Measurements from ENCODE around the gene KCNIP3.
"Not testable (repeated sequence)": the region's sequence is repeated elsewhere in the genome, so short reads cannot be mapped to it uniquely, and the experiment has no call there.

KCNIP3 gene

GRCh38 chr2:95296880-95297487, at the start of gene KCNIP3:
Gene KCNIP3, plus strand, starts transcription at chr2:95297347. Its CDS starts 92 bp downstream, at chr2:95297439.
- DNase-seq (ENCODE audit: low read depth): no peak

GRCh38 chr2:95258271-95258670, 38.9 kb upstream of the KCNIP3 start:
- DNase-seq (ENCODE audit: low read depth): no peak

DNA sequence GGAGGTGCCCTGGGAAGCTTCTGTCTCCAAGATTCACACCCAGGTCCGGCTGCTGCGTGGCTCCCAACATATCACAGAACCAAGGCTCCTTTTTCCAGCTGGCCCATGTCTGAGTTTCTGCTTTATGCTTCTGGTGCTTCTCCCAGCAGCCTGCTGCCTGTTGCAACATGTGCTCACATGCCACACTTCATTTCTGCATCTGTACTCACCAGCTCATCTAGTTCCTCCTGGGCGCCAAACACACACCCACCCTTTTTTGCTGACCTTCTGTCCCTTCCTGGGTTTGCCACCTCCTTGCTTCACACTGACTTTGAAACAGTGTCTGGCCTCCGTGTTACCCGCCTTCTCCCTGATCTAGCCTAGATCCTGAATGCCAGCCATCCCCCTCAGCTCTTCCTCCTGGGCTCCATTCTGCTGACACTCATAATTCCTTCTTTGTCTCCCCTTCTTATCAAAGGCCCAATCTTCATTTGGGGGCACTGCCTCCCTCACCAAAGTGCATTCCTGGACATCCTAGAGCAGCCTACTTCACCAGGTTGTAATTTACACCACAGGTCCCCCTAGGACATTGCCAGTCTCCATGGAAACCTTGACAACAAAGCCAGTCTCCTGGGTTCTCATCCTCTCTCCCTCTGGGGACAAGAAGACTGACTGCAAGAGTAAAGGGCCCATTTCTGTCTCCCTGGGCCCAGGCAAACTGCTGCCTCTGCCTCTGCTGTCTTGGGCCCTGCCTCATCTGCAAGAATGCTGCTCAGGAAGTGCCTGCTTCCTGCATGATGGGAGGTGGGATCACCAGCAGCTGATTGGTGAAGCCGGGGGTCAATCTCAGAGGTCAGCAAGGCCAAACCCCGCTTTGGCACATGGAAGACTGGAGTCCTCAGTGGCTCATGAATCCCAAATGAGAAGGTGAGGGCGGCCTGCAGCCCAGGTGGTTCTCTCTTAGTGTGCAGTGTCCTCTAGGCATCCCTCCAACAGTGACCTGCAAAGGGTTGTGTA, 36.8 kb upstream of the KCNIP3 start:
- no peak for DNase-seq (ENCODE audit: low read depth)

DNA sequence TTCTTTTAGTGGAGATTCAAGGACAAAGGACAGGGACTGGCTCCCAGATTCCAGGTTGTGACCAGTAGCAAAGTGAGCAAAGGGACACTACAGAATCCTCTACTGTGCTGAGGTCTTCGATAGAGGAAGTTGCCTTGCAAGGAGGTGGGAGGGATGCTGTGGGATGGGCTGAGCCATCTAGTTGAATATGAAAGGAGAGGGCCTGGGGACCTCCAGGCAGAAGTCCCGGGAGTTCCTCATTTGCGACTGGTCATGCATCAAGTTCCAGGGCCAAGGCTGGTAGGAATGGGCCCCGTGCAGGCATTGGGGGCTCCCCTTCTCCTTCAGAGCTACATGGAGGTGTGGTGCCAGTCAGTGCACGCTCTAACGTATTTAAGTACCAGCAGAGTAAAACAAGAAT, 35.5 kb upstream of the KCNIP3 start:
- DNase-seq (ENCODE audit: low read depth): no peak

- no peak for DNase-seq (ENCODE audit: low read depth)
Measured at GRCh38 chr2:95262896-95263542, 34.1 kb upstream of the KCNIP3 start.

DNA sequence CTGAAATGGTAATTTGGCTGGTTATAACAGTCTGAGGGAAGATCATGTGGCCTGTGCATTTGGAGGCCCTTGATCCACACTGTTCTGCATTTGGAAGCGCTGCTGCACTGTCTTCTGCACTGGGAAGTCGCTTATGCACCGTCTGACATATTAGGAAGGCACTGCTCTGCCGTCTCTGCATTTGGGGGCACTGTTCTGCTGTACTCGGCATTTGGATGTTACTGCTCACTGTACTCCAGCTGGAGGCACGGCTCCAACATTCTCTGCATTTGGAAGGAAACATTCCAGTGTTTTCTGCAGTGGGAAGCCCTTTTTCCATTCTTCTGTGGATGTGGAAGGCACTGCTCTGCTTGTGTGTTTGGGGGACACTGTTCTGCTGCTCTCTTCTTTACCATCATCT, 32.5 kb upstream of the KCNIP3 start:
- no peak for DNase-seq (ENCODE audit: low read depth)

DNA sequence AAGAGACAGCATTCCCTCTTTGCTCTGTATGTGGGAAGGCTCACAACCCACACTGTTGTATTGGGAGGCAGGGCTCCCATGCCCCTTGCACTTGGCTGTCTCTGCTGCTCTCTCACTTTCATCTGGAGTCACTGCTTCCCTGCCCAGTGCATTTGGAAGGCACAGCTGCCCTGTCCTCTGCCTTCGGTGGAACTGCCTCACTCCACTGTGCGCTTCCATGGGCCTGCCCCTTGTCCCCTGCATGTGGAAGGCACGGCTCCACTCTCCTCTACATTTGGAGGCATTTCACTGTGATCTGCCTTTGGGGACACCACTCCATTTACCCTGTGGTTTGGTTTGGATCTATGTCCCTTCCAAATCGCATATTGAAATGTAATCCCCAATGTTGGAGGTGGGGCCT, 32.0 kb upstream of the KCNIP3 start:
- no peak for DNase-seq (ENCODE audit: low read depth)

DNA sequence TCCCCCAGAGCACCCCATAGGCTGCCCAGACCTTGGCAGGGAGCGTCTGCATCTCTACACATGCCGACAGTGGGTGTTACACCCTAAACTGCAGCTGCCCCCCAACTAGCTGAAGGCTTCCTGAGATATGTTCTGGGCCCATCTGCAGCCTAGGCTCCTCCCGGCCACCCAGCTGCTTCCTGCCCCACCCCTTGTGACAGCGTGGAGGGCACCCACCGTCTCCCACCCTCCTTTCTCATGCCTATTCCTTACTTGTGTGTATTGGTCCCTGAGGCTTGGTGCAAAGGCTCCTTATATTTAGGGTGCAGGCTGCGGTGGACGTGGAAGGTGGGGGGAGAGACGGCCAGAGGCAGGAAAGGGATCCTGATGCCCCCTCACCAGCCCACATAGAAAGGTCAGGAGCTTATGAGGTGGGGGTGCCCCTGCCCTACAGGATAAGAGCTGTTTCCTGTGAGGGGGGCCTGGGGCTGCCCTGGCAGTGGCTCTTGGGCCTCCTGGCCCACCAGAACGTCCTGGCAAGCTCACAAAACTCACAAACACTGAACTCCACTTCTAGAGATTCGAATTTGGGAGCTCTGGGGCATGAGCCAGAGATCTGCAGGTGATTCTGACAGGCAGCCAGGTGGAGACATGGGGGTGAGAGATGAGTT, 30.2 kb upstream of the KCNIP3 start:
- DNase-seq (ENCODE audit: low read depth): no peak

GRCh38 chr2:95267458-95268210, 29.5 kb upstream of the KCNIP3 start:
- DNase-seq (ENCODE audit: low read depth): no peak

DNA sequence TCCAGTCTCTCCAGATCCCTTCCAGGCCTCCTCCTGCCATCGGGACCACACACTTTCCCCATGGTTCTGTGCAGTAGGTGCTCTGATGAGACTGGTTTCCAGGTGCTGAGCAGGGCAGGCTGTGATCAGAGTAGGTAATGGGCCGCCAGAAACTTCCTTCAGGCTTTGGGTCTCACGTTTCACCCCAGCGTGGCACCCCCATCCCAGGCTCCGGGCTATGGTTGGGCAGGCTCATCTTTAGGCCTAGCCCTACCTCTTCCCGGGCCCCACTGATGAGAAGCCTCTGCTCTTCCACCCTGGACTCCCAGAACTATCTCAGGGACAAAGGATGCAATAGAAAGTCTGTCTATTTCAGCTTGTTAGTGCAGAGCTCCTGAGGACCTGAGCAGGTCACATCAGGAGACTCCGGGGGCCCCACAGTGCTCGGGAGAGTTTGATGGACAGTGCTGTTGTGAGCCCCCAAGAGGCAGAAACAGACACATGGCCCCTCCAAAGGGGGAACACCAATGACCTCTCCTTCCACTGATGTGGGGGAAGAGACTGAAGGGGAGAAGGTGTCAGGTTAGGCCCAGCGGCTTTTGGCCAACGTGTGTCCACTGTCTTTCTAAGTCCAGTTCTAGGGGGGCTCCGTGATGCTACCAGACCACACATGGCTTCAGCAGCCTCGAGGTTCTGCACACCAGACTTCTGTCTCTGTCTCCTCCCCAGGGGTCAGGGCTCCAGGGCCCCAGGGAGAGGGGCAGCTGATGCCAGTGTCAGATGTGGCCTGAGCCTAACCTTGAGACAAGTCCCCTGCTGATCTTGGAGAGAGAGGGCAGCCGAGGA, 28.7 kb upstream of the KCNIP3 start:
- no peak for DNase-seq (ENCODE audit: low read depth)

DNA sequence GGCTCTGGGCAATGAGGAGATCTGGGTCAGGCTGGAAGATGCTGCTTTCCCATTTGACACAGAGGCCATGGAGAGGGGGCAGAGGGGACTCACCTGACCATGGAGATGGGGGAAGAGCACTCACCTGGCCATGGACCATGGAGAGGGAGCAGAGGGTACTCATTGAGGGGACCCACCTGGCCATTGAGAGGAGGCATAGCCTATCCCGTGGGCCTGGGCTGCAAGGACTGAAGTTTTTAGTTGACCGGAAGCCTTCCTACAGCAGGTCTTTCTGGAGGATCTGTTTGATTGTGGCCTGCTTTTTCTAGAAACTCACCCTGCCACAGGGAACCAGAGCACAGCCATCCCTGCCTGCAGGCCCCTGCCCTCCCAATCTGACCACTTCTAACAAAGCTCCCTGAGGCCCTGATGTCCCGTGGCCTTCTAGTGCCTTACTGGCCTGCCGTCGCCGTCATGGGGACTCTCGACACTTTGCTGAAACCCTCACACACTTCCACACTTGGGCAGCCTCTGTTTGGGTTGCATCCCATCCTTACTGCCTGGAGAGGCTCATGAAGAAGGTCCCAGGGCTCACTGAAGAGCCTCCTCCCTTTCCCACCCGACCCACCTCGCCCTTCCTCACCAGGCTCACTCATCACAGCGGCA, 28.0 kb upstream of the KCNIP3 start:
- DNase-seq (ENCODE audit: low read depth): no peak

GRCh38 chr2:95269745-95270144, 27.4 kb upstream of the KCNIP3 start:
- not testable (repeated sequence) for DNase-seq (ENCODE audit: low read depth)

DNA sequence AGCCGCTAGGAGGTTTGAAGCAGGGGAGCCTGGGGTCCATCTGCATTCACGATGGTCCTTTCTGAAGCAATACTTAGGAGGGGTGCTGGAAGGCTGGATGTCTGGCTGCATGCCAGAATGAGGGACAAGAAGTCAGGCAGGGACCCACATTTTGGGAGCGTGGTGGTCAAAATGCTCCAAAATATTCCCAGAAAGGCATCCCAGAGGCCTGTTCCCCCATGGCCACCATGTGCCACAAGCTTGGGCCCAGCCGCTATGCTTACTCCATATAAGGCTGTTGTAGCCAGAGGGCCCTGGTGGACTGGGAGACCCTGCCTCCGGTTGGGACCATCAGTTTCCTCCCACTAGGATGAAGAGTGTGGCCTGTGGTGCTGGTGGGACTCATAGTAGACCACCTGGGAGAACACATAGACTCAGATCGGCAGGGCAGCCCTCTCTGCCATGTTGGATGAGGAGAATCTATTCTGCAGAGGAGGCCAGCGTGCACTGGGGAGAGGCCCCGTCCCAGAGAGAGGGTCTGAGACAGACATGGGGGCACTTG, 26.5 kb upstream of the KCNIP3 start:
- no peak for DNase-seq (ENCODE audit: low read depth)

DNA sequence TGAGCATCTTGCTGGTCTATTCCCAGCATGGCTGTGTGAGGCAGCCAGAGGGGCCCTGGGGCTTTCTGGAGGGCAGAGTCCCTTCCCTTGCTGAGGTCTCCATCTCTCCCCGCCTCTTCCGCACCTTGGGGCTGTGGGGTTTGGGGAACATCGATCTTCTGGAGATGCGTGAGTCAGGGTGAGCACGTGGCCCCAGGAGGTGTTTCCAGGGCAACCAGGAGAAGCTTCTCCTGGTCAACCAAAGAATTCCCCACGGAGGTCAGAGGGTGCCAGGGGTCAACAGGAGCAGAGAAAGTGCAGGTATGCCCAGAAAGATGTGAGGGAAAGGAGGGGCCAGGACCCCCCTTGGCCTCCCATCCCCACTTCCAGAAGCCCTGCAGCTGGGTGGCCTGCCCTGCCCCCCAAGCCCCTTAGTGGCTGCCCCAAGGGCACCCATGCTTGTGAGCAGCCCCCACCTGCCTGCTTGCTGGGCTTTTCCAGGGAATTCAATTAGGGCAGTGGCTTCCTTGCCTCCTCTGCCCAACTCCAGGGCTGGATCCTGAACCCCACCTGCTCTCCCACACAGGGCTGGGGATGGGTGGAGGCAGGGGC, 25.7 kb upstream of the KCNIP3 start:
- no peak for DNase-seq (ENCODE audit: low read depth)

GRCh38 chr2:95272299-95272751, 24.8 kb upstream of the KCNIP3 start:
- no peak for DNase-seq (ENCODE audit: low read depth)

DNA sequence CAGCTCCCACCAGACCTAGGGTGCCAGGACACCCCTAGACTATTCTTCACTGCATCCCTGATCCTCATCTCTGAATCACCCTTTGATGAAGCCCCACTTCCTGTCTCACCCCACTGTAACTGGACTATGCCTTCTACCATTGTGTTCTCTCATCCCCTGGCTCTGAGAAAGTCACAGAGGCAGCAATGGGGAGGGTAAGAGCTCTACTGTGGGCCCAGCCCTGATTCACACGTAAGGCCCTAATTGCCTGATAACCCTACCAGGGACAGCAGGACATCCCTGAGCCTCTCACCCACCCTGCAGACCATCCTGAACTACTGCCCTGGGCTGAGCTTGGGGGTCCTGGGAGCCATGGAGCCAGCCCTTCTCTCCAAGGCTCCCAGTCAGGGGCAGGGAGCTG, 24.4 kb upstream of the KCNIP3 start:
- DNase-seq (ENCODE audit: low read depth): no peak

DNA sequence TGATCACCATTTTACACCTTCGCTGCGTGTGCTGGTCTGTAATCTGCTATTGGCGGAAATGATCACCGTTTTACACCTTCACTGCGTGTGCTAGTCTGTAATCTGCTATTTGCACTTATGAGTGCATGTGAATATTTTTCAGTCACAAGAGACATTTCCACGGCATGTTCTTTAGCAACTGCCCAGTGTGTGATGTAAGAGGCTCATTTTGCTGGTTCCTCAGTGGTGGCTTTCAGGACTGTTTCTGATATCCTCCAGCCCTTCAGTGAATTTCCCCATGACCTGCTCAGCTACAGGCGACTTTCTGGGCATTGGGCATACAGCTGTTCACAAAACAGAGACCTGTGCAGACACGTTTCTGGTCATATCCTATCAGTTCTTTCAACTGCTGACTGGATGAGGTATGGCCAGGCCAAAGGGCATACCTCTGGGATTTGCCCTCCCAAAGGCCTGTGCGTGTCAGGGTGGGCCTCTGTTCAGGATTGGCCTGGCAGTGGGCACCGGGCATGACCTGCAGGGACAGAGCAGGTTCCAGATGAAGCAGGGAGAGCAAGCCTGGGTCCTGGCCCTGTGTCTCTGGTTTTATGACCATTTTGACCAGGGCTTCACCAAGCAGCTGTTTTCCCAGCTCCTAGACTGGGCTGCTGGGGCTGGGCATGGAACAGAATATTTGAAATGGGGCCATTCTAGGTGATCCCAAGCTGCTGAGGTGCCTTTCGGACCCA, 23.4 kb upstream of the KCNIP3 start:
- DNase-seq (ENCODE audit: low read depth): no peak

- no peak for DNase-seq (ENCODE audit: low read depth)
Measured at GRCh38 chr2:95274291-95275150, 22.6 kb upstream of the KCNIP3 start, which contains the start of gene PROM2. Gene PROM2, plus strand, starts transcription at chr2:95274449. Its CDS starts 137 bp downstream, at chr2:95274586.
